K562 (cell line): ENCODE data around the gene GRSF1. TPM values are rescaled to one million over a fixed set of nuclear protein-coding genes. Genes with fewer than 3 reads are reported as not detected.

ENCODE experiments used
- ATAC-seq: fragments of 200-7000 bp; cut with Tn5 transposase; 3 replicates; pipeline ENCODE4 v1.9.1; 2020; ENCODE audit warnings: moderate library complexity
- BruUV-seq: library from RNA; stranded (reverse); fragments of 400-500 nt; replicated peaks from 2 replicates; lab custom pipeline; 2021; lab: Mats Ljungman, UMichigan
- CTCF ChIA-PET: fragments of 300-600 bp; formaldehyde crosslinking; extraction: SDS; loops from one replicate; lab custom pipeline; 2021; ENCODE audit warnings: low intra/inter-chr PET ratio; lab: Yijun Ruan, JAX
- POLR2A ChIA-PET: fragments of 300-600, 350-650 bp; sonication (Branson Sonifier 250); formaldehyde crosslinking; extraction: SDS; loops from one replicate; lab custom pipeline; 2021; ENCODE audit warnings: antibody characterized with exemption, inconsistent platforms; lab: Yijun Ruan, JAX
- DNase-seq, 4 experiments: peaks; one replicate each; pipeline versions ENCODE4 v3.0.0 to v3.0.0-alpha.2; 2011 to 2018; ENCODE audit warnings: low spot score in 3 of 4, mixed read lengths in 3 of 4; ENCODE audit errors: extremely low read depth in 1 of 4
- FAIRE-seq: peaks from 2 replicates; lab custom pipeline; 2011; peaks lifted over from hg19 to GRCh38; lab: Jason Lieb, UNC
- H2AFZ ChIP-seq: 2 replicates; pipeline ENCODE4 v1.6.0; 2011; ENCODE audit warnings: low read depth, low read length, control low read depth, inconsistent platforms
- H3K27ac ChIP-seq: fragments of 200-600 bp; 3 replicates; pipeline ENCODE4 v1.8.0; 2011; ENCODE audit warnings: low read depth, mild to moderate bottlenecking, control low read depth, inconsistent platforms, low read length, moderate library complexity, mixed read lengths; ENCODE audit errors: extremely low read depth
- H3K27me3 ChIP-seq, 2 experiments: fragments of 300-600 bp in 1 of 2; 2 replicates in 1 of 2; 3 replicates in 1 of 2; pipeline versions ENCODE4 v1.6.0 to v1.8.0; 2011; ENCODE audit warnings: inconsistent platforms in 2 of 2, low read length in 2 of 2, mild to moderate bottlenecking in 1 of 2, mixed read lengths in 1 of 2, moderate library complexity in 1 of 2; ENCODE audit not compliant: control insufficient read depth in 2 of 2, insufficient read depth in 2 of 2
- H3K36me3 ChIP-seq: fragments of 300-600 bp; 3 replicates; pipeline ENCODE4 v1.8.0; 2011; ENCODE audit warnings: mild to moderate bottlenecking, low read length, inconsistent platforms; ENCODE audit not compliant: control insufficient read depth, insufficient read depth
- H3K4me1 ChIP-seq, 2 experiments: fragments of 200-600 bp in 1 of 2; replicated peaks in 1 of 2; 2 replicates in 1 of 2; 3 replicates in 1 of 2; pipeline versions ENCODE4 v1.5.1 to v1.8.0; 2011; ENCODE audit warnings: inconsistent platforms in 2 of 2, low read length in 2 of 2, mild to moderate bottlenecking in 1 of 2, mixed read lengths in 1 of 2, moderate library complexity in 1 of 2; ENCODE audit not compliant: control insufficient read depth in 2 of 2, insufficient read depth in 2 of 2
- H3K4me2 ChIP-seq: 2 replicates; pipeline ENCODE4 v1.6.1; 2011; ENCODE audit warnings: low read length, control low read depth, inconsistent platforms, mixed read lengths; ENCODE audit not compliant: insufficient read depth
- H3K4me3 ChIP-seq: fragments of 200-600 bp; sonication (generic), shearing (Covaris generic); 2 replicates; pipeline ENCODE4 v1.5.1; 2016; ENCODE audit warnings: control low read depth, inconsistent platforms
- H3K79me2 ChIP-seq: fragments of 200-600 bp; 3 replicates; pipeline ENCODE4 v1.8.0; 2011; ENCODE audit warnings: low read length, inconsistent platforms; ENCODE audit not compliant: control insufficient read depth, insufficient read depth
- H3K9ac ChIP-seq, 2 experiments: 2 replicates each; pipeline versions ENCODE4 v1.6.0 to v1.6.1; 2011; ENCODE audit warnings: low read depth in 2 of 2, low read length in 2 of 2, control low read depth in 1 of 2, inconsistent platforms in 1 of 2, mild to moderate bottlenecking in 1 of 2, mixed read lengths in 1 of 2; ENCODE audit not compliant: insufficient read depth in 1 of 2
- H3K9me1 ChIP-seq: one replicate; pipeline ENCODE4 v1.6.0; 2011; ENCODE audit warnings: inconsistent platforms, mild to moderate bottlenecking, low read length, moderate library complexity; ENCODE audit not compliant: control insufficient read depth, insufficient read depth
- H3K9me3 ChIP-seq: replicated peaks from 2 replicates; pipeline ENCODE4 v1.5.1; 2011; ENCODE audit warnings: low read depth, low read length, inconsistent platforms; ENCODE audit not compliant: control insufficient read depth, insufficient read depth
- H4K20me1 ChIP-seq: replicated peaks from 2 replicates; pipeline ENCODE4 v1.6.1; 2011; ENCODE audit warnings: low read length, inconsistent platforms, mixed read lengths; ENCODE audit not compliant: control insufficient read depth, insufficient read depth
- KLF16 ChIP-seq: IDR thresholded peaks from 2 replicates; pipeline ENCODE4 v1.6.1; 2016; ENCODE audit warnings: antibody characterized with exemption
- MYBL2 ChIP-seq, 2 experiments: fragments of 450-650 bp in 1 of 2; sonication (generic) in 1 of 2; formaldehyde crosslinking in 1 of 2; IDR thresholded peaks; 2 replicates each; pipeline versions ENCODE4 v1.6.1 to v1.8.1; 2017 to 2022; ENCODE audit warnings: borderline replicate concordance in 1 of 2, inconsistent platforms in 1 of 2, low read depth in 1 of 2, mild to moderate bottlenecking in 1 of 2, missing genetic modification reagents in 1 of 2, moderate library complexity in 1 of 2
- NFE2L1 ChIP-seq: fragments of 450-650 bp; IDR thresholded peaks from 2 replicates; pipeline ENCODE4 v1.6.1; 2016; ENCODE audit warnings: missing genetic modification characterization, low read depth, mild to moderate bottlenecking, missing compliant biosample characterization, moderate library complexity, borderline replicate concordance
- RBM34 ChIP-seq: fragments of 200-400 bp; formaldehyde crosslinking; IDR thresholded peaks from 2 replicates; pipeline ENCODE4 v1.6.1; 2018; ENCODE audit warnings: low read length, borderline replicate concordance; ENCODE audit not compliant: insufficient read depth
- TBP ChIP-seq: optimal IDR thresholded peaks from 2 replicates; pipeline ENCODE3; 2011; ENCODE audit warnings: low read depth, low read length, improper control_type of control experiment
- ZNF146 ChIP-seq: IDR thresholded peaks from one replicate; pipeline ENCODE4 v1.6.1; 2018; ENCODE audit warnings: missing compliant biosample characterization; ENCODE audit not compliant: unreplicated experiment
- ZNF174 ChIP-seq: fragments of 250-450 bp; sonication (Bioruptor Pico); IDR thresholded peaks from 2 replicates; pipeline ENCODE4 v1.4.0; 2020; ENCODE audit warnings: mild to moderate bottlenecking
- ZNF695 ChIP-seq: fragments of 450-650 bp; formaldehyde crosslinking; IDR thresholded peaks from 2 replicates; pipeline ENCODE4 v1.4.0; 2020; ENCODE audit warnings: mild to moderate bottlenecking, moderate library complexity
- ZSCAN29 ChIP-seq: fragments of 450-650 bp; IDR thresholded peaks from 2 replicates; pipeline ENCODE4 v1.6.1; 2017
- WGBS: fragments of 100-300 bp; shearing (Covaris generic); methylation state at CpG from one replicate; pipeline ENCODE4 v1.1.6; 2016; ENCODE audit warnings: low coverage, mixed read lengths; ENCODE audit not compliant: insufficient coverage; ENCODE audit errors: missing lambda C conversion rate; 5-methylcytosine and 5-hydroxymethylcytosine counted together
- in situ Hi-C: fragments of 300-500 bp; cut with MboI; formaldehyde crosslinking; loops from 4 replicates; pipeline ENCODE4 v1.15.0; 2018; ENCODE audit warnings: inconsistent platforms, mixed read lengths
- intact Hi-C: fragments of 100-400 bp; cut with micrococcal nuclease; formaldehyde crosslinking; loops from 2 replicates; pipeline ENCODE4 v1.14.2; 2022
- polyA plus RNA-seq, 8 experiments: library from polyadenylated mRNA; depleted of rRNA in 4 of 8; stranded (reverse) in 5 of 8; unstranded in 3 of 8; fragments of >200 nt; fragmentation: Nextera tagmentation in 2 of 8; fragmentation: Illumina TruSeq in 1 of 8; extraction: Ambion mirVana in 2 of 8; extraction: Trizol in 1 of 8; gene quantifications; 2 replicates each; pipeline versions ENCODE4 v1.2.1 to v1.2.3, GENCODE V29; 2011 to 2014; ENCODE audit warnings: inconsistent platforms in 1 of 8, missing spikeins in 1 of 8
- total RNA-seq, 7 experiments: library from RNA; depleted of rRNA in 6 of 7; stranded (reverse); fragments of >200 nt in 6 of 7; fragmentation: Illumina TruSeq in 2 of 7; extraction: Trizol in 2 of 7; gene quantifications; 2 replicates each; pipeline versions ENCODE4 v1.2.1 to v1.2.3, GENCODE V29; 2011 to 2021; ENCODE audit warnings: low replicate concordance in 1 of 7
- TF ChIP-seq, protein P1 (sequence below): fragments of 250-450 bp; sonication (Bioruptor Pico); IDR thresholded peaks from 2 replicates; pipeline ENCODE4 v1.5.0; 2021

The GRSF1 gene
- total and polyA plus RNA-seq, 9 of the 15 experiments (the other 6 are each of a cell fraction or from before 2014, with no cell fraction given) = 33.0 to 105 (median 76.0) TPM

DNA sequence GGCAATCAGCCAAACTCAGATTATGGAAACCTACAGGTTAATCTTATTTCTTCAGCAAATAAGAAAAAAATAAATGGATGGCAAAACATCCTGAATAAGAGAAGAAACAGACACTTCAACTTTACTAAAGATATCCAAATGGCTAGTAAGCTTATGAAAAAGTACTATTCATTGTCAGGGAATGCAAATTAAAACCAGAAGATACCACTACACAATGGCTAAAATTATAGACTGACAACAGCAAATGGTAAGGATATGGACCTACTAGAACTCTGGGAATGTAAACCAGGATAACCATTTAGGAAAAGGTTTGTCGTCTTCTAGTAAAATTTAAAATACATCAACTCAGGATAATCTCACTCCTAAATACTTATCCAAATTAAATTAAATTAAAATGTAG is 24.3 kb downstream of the GRSF1 start (continued):
- TF ChIP-seq ZNF174 (CRISPR knock-in tag) (no peak), ZNF695 (no peak), NFE2L1 (tag) (no peak), MYBL2 (IDR thresholded peaks at IDR 0.05; ENCODE audit: low read depth) (no peak), MYBL2 (CRISPR knock-in tag; IDR thresholded peaks at IDR 0.05; ENCODE audit: borderline replicate concordance) (no peak)
- TF ChIP-seq, protein P1, sequence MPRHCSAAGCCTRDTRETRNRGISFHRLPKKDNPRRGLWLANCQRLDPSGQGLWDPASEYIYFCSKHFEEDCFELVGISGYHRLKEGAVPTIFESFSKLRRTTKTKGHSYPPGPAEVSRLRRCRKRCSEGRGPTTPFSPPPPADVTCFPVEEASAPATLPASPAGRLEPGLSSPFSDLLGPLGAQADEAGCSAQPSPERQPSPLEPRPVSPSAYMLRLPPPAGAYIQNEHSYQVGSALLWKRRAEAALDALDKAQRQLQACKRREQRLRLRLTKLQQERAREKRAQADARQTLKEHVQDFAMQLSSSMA = no peak

DNA sequence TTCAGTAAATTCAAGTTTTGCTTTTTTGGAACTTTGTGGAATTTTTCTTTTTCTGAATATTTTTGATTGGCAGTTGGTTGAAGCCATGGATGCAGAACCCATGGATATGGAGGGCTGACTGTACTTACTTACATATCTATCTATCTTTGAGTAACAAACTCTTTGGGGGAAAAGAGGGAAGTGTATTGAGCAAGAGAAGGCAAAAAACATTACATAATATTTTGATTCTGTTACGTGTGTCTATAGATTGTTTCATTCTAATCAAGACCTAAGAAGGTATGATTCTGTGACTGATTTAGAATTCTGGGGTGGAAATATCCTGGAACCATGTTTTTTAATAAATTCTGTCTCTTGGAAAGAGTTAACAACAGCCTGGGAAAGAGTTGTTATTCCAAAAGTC is 31.5 kb downstream of the GRSF1 start:
- 53% methylated on average over 1 of the region's 1 CpG for WGBS
- in situ Hi-C loops (no loop called here), intact Hi-C loops (no loop called here)
- no peak for FAIRE-seq
- H2AFZ ChIP-seq = no peak overlapping the region
- H3K4me2 ChIP-seq = no peak overlapping the region
- H3K9me1 ChIP-seq = no peaks in the 10 kb centered on the region
- TF ChIP-seq RBM34 (no peak), ZNF146 (CRISPR knock-in tag) (no peak), ZSCAN29 (no peak), KLF16 (no peak), TBP (no peak)
- H3K79me2 ChIP-seq = no peaks in the 10 kb centered on the region
- no peaks in the 10 kb centered on the region for H3K9me3 ChIP-seq
- H3K4me3 ChIP-seq = no peak overlapping the region
- no peak for ATAC-seq
- BruUV-seq = no TSS peak
- no peak overlapping the region for H3K27ac ChIP-seq
- ChIA-PET CTCF (no interaction called here), POLR2A (no interaction called here)
- H4K20me1 ChIP-seq = no peaks in the 10 kb centered on the region
- H3K36me3 ChIP-seq = 0 out of 3 replicates have a peak, but pooled peaks cover 3% of the 10 kb centered on the region
- H3K4me1 ChIP-seq = no peaks in the 10 kb centered on the region
- H3K27me3 ChIP-seq = no peaks in the 10 kb centered on the region
- no peak for DNase-seq
- H3K9ac ChIP-seq = no peak overlapping the region
